Measurements from ENCODE around the gene ZNF827. TPM values are rescaled to one million over a fixed set of nuclear protein-coding genes. Genes with fewer than 3 reads are reported as not detected.

Gene ZNF827
- total RNA-seq, 1 experiment from 2014 or later = 29.4 TPM

GRCh38 chr4:145936997-145937901 lies 1.4 kb downstream of the ZNF827 start:
- H3K27ac Mint-ChIP-seq = peak overlapping the region; percentile 81 to 100 (median 98); a peak in 6 of 7 replicates
- peak overlapping the region; percentile 71 for H3K4me2 ChIP-seq (ENCODE audit: insufficient read depth, insufficient read length, low read length)

More at GRCh38 chr4:145936997-145937901, 1.4 kb downstream of the ZNF827 start:
- Mint-ChIP-seq H3K36me3 (ENCODE audit: insufficient read depth in 1 of 3, low read depth in 3 of 3) (peaks cover 1 to 4% (median 4%) of the 10 kb centered on the region in 3 experiments; a peak in 4 of 7 replicates), H3K27me3 (ENCODE audit: low read depth) (no peaks in the 10 kb centered on the region), H3K9me3 (no peaks in the 10 kb centered on the region; a peak in 1 of 5 replicates), H3K4me1 (peaks cover 37 to 38% of the 10 kb centered on the region in 2 experiments), H3K4me3 (peak overlapping the region; percentile 96 to 97)
- H3K23me2 ChIP-seq (ENCODE audit: insufficient read length, low read depth, low read length, poor library complexity, severe bottlenecking) = peaks cover 13% of the 10 kb centered on the region
- no peak for TF ChIP-seq CTCF (conservative IDR thresholded peaks at IDR 0.05)
- H4K8ac ChIP-seq (replicated peaks; ENCODE audit: insufficient read length, low read depth, low read length) = no peak overlapping the region
- no peak overlapping the region for H2AFZ ChIP-seq (ENCODE audit: low read length)
- H2BK15ac ChIP-seq (ENCODE audit: low read depth, low read length) = no peak overlapping the region
- H4K91ac ChIP-seq (ENCODE audit: insufficient read length, low read depth, low read length) = no peak overlapping the region
- H2BK5ac ChIP-seq (ENCODE audit: insufficient read length, low read length) = no peak overlapping the region
- H3K9me3 ChIP-seq (ENCODE audit: control insufficient read depth, low read depth, low read length) = no peaks in the 10 kb centered on the region
- no peak overlapping the region for H2AK5ac ChIP-seq (ENCODE audit: insufficient read length, low read length)
- no peaks in the 10 kb centered on the region for H3K27me3 ChIP-seq (ENCODE audit: insufficient read depth, low read length)
- peaks cover 7% of the 10 kb centered on the region for H3K4me1 ChIP-seq (ENCODE audit: insufficient read depth, low read length)
- H3K56ac ChIP-seq (ENCODE audit: insufficient read length, low read depth, low read length) = no peak overlapping the region
- no peak overlapping the region for H2BK12ac ChIP-seq (ENCODE audit: insufficient read length, low read depth, low read length)
- H3K79me1 ChIP-seq (ENCODE audit: insufficient read depth, low read depth, low read length, poor library complexity, severe bottlenecking) = no peaks in the 10 kb centered on the region
- H3K18ac ChIP-seq (ENCODE audit: insufficient read length, low read depth, low read length) = peak overlapping the region; percentile 47
- H3K79me2 ChIP-seq (ENCODE audit: insufficient read depth, low read length) = peaks cover 17% of the 10 kb centered on the region; the same call in 1 of the 2 replicates
- H3K4ac ChIP-seq (ENCODE audit: low read depth, low read length) = no peak overlapping the region; the same call in 1 of the 2 replicates
- no CpG with 5 or more reads among the region's 95 CpGs for WGBS (ENCODE audit: extremely low coverage, insufficient read length, low lambda C conversion rate)
- H4K5ac ChIP-seq (ENCODE audit: insufficient read length, low read depth, low read length) = no peak overlapping the region
- peak overlapping the region; percentile 83 for H3K9ac ChIP-seq (ENCODE audit: extremely low read depth, insufficient read length, low read length)
- no peaks in the 10 kb centered on the region for H4K20me1 ChIP-seq (ENCODE audit: control insufficient read depth, insufficient read depth, insufficient read length)
- peak overlapping the region; percentile 50 for H3K27ac ChIP-seq (ENCODE audit: insufficient read length, low read depth, low read length)
- no peak overlapping the region for H2BK120ac ChIP-seq (ENCODE audit: low read depth, low read length, poor library complexity, severe bottlenecking)
- H3K23ac ChIP-seq (ENCODE audit: insufficient read length, low read depth, low read length) = no peak overlapping the region
- peak; percentile 56 for DNase-seq
- no peak overlapping the region for H2BK20ac ChIP-seq (ENCODE audit: low read depth, low read length, poor library complexity, severe bottlenecking)
- H3K14ac ChIP-seq (ENCODE audit: insufficient read depth, low read length) = peak overlapping the region; percentile 74
- no peak overlapping the region for H3T11ph ChIP-seq (ENCODE audit: low read length)

Measured in H9 (cell line).